GM23338 (cell line): ENCODE data around the gene USP16. TPM values are rescaled to one million over a fixed set of nuclear protein-coding genes. Genes with fewer than 3 reads are reported as not detected.

Experiments used
- ATAC-seq: fragments of 200-7000 bp; cut with Tn5 transposase; 3 replicates; pipeline ENCODE4 v1.9.1; 2020
- DNase-seq: peaks from one replicate; pipeline ENCODE4 v3.0.0-alpha.2; 2015; ENCODE audit warnings: low spot score
- H2AFZ ChIP-seq: fragments of 200-600 bp; sonication (generic); 2 replicates; pipeline ENCODE4 v1.8.0; 2016; ENCODE audit warnings: antibody characterized with exemption, mild to moderate bottlenecking, moderate library complexity
- H3F3A ChIP-seq: fragments of 200-600 bp; sonication (generic); replicated peaks from 2 replicates; pipeline ENCODE4 v1.8.0; 2017; ENCODE audit warnings: antibody characterized with exemption, mixed run types, low read depth
- H3K27ac ChIP-seq: fragments of 200-600 bp; sonication (generic); 2 replicates; pipeline ENCODE4 v1.6.1; 2016; ENCODE audit warnings: low read depth
- H3K27me3 ChIP-seq: fragments of 200-600 bp; sonication (generic); 2 replicates; pipeline ENCODE4 v1.8.0; 2016; ENCODE audit warnings: mild to moderate bottlenecking, mixed run types, moderate library complexity; ENCODE audit not compliant: insufficient read depth
- H3K36me3 ChIP-seq: fragments of 200-600 bp; sonication (generic); 2 replicates; pipeline ENCODE4 v1.8.0; 2016; ENCODE audit warnings: mild to moderate bottlenecking; ENCODE audit not compliant: insufficient read depth
- H3K4me1 ChIP-seq: fragments of 200-600 bp; sonication (generic); 2 replicates; pipeline ENCODE4 v1.8.0; 2016; ENCODE audit warnings: mild to moderate bottlenecking, moderate library complexity; ENCODE audit not compliant: insufficient read depth
- H3K4me2 ChIP-seq: fragments of 200-600 bp; sonication (generic); 2 replicates; pipeline ENCODE4 v1.7.1; 2017; ENCODE audit warnings: mixed run types
- H3K4me3 ChIP-seq: fragments of 200-600 bp; sonication (generic); 2 replicates; pipeline ENCODE4 v1.6.1; 2016; ENCODE audit warnings: mixed run types
- H3K79me2 ChIP-seq: fragments of 200-600 bp; sonication (generic); replicated peaks from 2 replicates; pipeline ENCODE4 v1.8.0; 2017; ENCODE audit warnings: mild to moderate bottlenecking; ENCODE audit not compliant: insufficient read depth
- H3K9me2 ChIP-seq: fragments of 200-600 bp; sonication (generic); 2 replicates; pipeline ENCODE4 v1.8.0; 2017; ENCODE audit not compliant: insufficient read depth
- H4K20me1 ChIP-seq: fragments of 200-600 bp; sonication (generic); replicated peaks from 2 replicates; pipeline ENCODE4 v1.8.0; 2017; ENCODE audit warnings: mild to moderate bottlenecking; ENCODE audit not compliant: insufficient read depth
- H3K27ac Mint-ChIP-seq: 2 replicates; pipeline ENCODE4 v1.8.0; 2020; ENCODE audit warnings: inconsistent platforms, mild to moderate bottlenecking, moderate library complexity, mixed read lengths
- H3K27me3 Mint-ChIP-seq: 3 replicates; pipeline ENCODE4 v1.8.0; 2022; ENCODE audit warnings: low read depth, mild to moderate bottlenecking, moderate library complexity, mixed read lengths, inconsistent platforms; ENCODE audit not compliant: insufficient read depth, poor library complexity
- H3K36me3 Mint-ChIP-seq: 3 replicates; pipeline ENCODE4 v1.8.0; 2021; ENCODE audit warnings: low read depth, mild to moderate bottlenecking, inconsistent platforms, moderate library complexity, mixed read lengths
- H3K4me1 Mint-ChIP-seq: 3 replicates; pipeline ENCODE4 v1.8.0; 2020; ENCODE audit warnings: mild to moderate bottlenecking, inconsistent platforms, mixed read lengths
- H3K4me3 Mint-ChIP-seq: 3 replicates; pipeline ENCODE4 v1.8.0; 2021; ENCODE audit warnings: moderate library complexity, mild to moderate bottlenecking, inconsistent platforms, mixed read lengths
- H3K9me3 Mint-ChIP-seq: 3 replicates; pipeline ENCODE4 v1.8.0; 2020; ENCODE audit warnings: moderate library complexity, mild to moderate bottlenecking, inconsistent platforms, mixed read lengths
- EZH2 ChIP-seq: fragments of 200-600 bp; sonication (generic); IDR thresholded peaks from one replicate; pipeline ENCODE4 v1.8.0; 2017; ENCODE audit warnings: antibody characterized with exemption, mild to moderate bottlenecking, low read depth; ENCODE audit not compliant: unreplicated experiment
- EZH2phosphoT487 ChIP-seq: fragments of 200-600 bp; sonication (generic); IDR thresholded peaks from one replicate; pipeline ENCODE4 v1.8.1; 2018; ENCODE audit warnings: antibody characterized with exemption; ENCODE audit not compliant: unreplicated experiment
- JUNB ChIP-seq: IDR thresholded peaks from one replicate; pipeline ENCODE4 v1.6.1; 2016; ENCODE audit warnings: antibody characterized with exemption; ENCODE audit not compliant: unreplicated experiment
- NANOG ChIP-seq: IDR thresholded peaks from 2 replicates; pipeline ENCODE4 v1.6.1; 2016; ENCODE audit warnings: antibody characterized with exemption, borderline replicate concordance
- STAT1 ChIP-seq: IDR thresholded peaks from one replicate; pipeline ENCODE4 v1.6.1; 2016; ENCODE audit warnings: antibody characterized with exemption; ENCODE audit not compliant: unreplicated experiment
- ZNF114 ChIP-seq: fragments of 250-450 bp; sonication (Bioruptor Pico); IDR thresholded peaks from 2 replicates; pipeline ENCODE4 v1.5.0; 2020; ENCODE audit warnings: mild to moderate bottlenecking, moderate library complexity
- ZNF331 ChIP-seq: fragments of 250-450 bp; sonication (Bioruptor Pico); IDR thresholded peaks from 2 replicates; pipeline ENCODE4 v1.5.0; 2020; ENCODE audit warnings: low read depth, mild to moderate bottlenecking, moderate library complexity
- polyA plus RNA-seq: library from polyadenylated mRNA; unstranded; fragments of >200 nt; fragmentation: Nextera tagmentation; extraction: Ambion mirVana; gene quantifications from 2 replicates; pipeline ENCODE4 v1.2.1, GENCODE V29; 2016
- total RNA-seq: library from RNA; depleted of rRNA; stranded (reverse); fragments of >200 nt; shearing (Covaris generic); gene quantifications from 2 replicates; pipeline ENCODE4 v1.2.3, GENCODE V29; 2014
- TF ChIP-seq, protein P1 (sequence below), 2 experiments: fragments of 200-600 bp in 1 of 2; sonication (generic) in 1 of 2; conservative IDR thresholded peaks; 2 replicates each; pipeline versions ENCODE4 v1.5.1 to v1.6.1; 2016 to 2017; ENCODE audit warnings: antibody characterized with exemption in 2 of 2, low read depth in 2 of 2, mild to moderate bottlenecking in 2 of 2, moderate library complexity in 1 of 2
- TF ChIP-seq, protein P2 (sequence below): IDR thresholded peaks from one replicate; pipeline ENCODE4 v1.6.1; 2018; ENCODE audit warnings: antibody characterized with exemption; ENCODE audit not compliant: unreplicated experiment
- TF ChIP-seq, protein P3 (sequence below): fragments of 250-450 bp; sonication (Bioruptor Pico); IDR thresholded peaks from 2 replicates; pipeline ENCODE4 v1.5.0; 2020; ENCODE audit warnings: mild to moderate bottlenecking, moderate library complexity

The USP16 gene
- total and polyA plus RNA-seq, 2 experiments from 2014 or later: 19.7 to 70.4 TPM

DNA sequence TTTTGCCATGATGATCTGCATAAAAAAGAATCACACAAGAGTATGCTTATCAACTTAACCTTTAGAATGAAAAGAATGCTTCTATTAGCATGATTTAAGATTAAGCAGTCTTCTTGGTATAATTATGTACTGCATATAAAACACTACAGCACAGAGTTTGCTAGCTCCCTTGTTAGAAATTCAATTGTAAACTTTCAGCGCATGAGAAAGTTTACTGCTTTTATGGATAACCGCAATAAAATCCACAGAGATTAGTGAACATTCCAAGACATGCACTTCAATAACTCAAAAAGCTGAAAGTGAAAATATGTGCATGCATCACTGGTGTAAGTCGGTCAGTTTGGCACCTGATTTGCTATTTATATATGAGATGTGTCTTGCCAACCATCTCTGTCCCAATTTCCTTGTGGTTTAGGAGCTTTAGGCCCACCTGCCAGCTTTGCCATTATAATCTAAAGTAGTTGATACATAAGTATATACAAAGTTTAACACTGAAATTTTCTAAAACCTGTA is 32.1 kb downstream of the USP16 start:
- H3K27ac Mint-ChIP-seq: no peak overlapping the region; the same call in 1 of the 2 replicates
- Histone ChIP-seq H3K9me2 (no peaks in the 10 kb centered on the region), H2AFZ (no peak overlapping the region), H3K4me3 (no peak overlapping the region), H4K20me1 (peaks cover 31% of the 10 kb centered on the region), H3F3A (peaks cover 17% of the 10 kb centered on the region; the same call in 1 of the 2 replicates), H3K27me3 (no peaks in the 10 kb centered on the region), H3K4me1 (no peaks in the 10 kb centered on the region), H3K79me2 (no peaks in the 10 kb centered on the region; the same call in 1 of the 2 replicates), H3K27ac (no peak overlapping the region), H3K36me3 (peaks cover 58% of the 10 kb centered on the region), H3K4me2 (no peak overlapping the region)
- no peaks in the 10 kb centered on the region for H3K9me3 Mint-ChIP-seq
- no peak for TF ChIP-seq ZNF331 (CRISPR knock-in tag)
- TF ChIP-seq, protein P1, sequence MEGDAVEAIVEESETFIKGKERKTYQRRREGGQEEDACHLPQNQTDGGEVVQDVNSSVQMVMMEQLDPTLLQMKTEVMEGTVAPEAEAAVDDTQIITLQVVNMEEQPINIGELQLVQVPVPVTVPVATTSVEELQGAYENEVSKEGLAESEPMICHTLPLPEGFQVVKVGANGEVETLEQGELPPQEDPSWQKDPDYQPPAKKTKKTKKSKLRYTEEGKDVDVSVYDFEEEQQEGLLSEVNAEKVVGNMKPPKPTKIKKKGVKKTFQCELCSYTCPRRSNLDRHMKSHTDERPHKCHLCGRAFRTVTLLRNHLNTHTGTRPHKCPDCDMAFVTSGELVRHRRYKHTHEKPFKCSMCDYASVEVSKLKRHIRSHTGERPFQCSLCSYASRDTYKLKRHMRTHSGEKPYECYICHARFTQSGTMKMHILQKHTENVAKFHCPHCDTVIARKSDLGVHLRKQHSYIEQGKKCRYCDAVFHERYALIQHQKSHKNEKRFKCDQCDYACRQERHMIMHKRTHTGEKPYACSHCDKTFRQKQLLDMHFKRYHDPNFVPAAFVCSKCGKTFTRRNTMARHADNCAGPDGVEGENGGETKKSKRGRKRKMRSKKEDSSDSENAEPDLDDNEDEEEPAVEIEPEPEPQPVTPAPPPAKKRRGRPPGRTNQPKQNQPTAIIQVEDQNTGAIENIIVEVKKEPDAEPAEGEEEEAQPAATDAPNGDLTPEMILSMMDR (conservative IDR thresholded peaks at IDR 0.05; ENCODE audit: low read depth in 2 of 2): no peak
- TF ChIP-seq STAT1: no peak
- no peak for TF ChIP-seq ZNF114 (CRISPR knock-in tag)
- TF ChIP-seq, protein P2, sequence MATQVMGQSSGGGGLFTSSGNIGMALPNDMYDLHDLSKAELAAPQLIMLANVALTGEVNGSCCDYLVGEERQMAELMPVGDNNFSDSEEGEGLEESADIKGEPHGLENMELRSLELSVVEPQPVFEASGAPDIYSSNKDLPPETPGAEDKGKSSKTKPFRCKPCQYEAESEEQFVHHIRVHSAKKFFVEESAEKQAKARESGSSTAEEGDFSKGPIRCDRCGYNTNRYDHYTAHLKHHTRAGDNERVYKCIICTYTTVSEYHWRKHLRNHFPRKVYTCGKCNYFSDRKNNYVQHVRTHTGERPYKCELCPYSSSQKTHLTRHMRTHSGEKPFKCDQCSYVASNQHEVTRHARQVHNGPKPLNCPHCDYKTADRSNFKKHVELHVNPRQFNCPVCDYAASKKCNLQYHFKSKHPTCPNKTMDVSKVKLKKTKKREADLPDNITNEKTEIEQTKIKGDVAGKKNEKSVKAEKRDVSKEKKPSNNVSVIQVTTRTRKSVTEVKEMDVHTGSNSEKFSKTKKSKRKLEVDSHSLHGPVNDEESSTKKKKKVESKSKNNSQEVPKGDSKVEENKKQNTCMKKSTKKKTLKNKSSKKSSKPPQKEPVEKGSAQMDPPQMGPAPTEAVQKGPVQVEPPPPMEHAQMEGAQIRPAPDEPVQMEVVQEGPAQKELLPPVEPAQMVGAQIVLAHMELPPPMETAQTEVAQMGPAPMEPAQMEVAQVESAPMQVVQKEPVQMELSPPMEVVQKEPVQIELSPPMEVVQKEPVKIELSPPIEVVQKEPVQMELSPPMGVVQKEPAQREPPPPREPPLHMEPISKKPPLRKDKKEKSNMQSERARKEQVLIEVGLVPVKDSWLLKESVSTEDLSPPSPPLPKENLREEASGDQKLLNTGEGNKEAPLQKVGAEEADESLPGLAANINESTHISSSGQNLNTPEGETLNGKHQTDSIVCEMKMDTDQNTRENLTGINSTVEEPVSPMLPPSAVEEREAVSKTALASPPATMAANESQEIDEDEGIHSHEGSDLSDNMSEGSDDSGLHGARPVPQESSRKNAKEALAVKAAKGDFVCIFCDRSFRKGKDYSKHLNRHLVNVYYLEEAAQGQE: no peak
- TF ChIP-seq EZH2phosphoT487: no peak
- H3K27me3 Mint-ChIP-seq: no peaks in the 10 kb centered on the region
- H3K4me3 Mint-ChIP-seq: no peak overlapping the region
- peaks cover 71% of the 10 kb centered on the region for H3K36me3 Mint-ChIP-seq
- ATAC-seq (no peak), DNase-seq (no peak)
- H3K4me1 Mint-ChIP-seq: no peaks in the 10 kb centered on the region; the same call in 2 of the 3 replicates

DNA sequence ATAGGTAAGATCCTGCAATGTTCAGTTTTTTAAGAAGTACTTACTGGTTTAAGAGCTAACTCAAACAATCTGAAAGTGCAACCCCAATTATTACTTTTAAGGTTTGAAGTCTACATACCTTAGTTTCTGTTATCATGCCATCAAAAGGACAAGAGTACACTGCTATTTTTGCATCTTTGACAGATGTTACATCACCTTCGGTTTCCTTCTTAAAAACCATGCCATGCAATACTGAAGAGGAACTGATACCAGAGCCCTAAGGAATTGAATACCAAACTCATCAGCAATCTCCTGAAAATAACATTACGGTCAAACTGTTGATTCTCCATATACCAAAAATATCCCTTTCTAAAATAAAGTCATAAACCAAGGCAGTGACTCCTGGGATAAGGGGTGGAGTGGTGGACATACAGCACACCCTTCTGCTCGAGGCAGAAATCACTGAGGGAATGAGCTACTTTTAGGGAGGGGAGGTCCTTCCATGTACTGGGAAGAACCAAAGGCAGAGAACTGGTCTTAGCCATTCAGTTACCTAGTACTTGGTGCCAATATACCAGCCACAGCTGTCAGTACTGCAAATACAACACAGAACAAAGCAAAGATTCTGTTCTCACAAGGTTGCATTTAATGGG is 40.5 kb downstream of the USP16 start:
- H3K36me3 Mint-ChIP-seq: peaks cover 92% of the 10 kb centered on the region
- H3K4me1 ChIP-seq: no peaks in the 10 kb centered on the region
- no peak overlapping the region for H3K4me3 ChIP-seq
- no peak overlapping the region for H3K27ac ChIP-seq
- H3K27me3 ChIP-seq: no peaks in the 10 kb centered on the region
- no peaks in the 10 kb centered on the region for H3K4me1 Mint-ChIP-seq
- H3K4me3 Mint-ChIP-seq: no peak overlapping the region
- H3F3A ChIP-seq: peaks cover 2% of the 10 kb centered on the region; the same call in 1 of the 2 replicates
- H3K9me2 ChIP-seq: no peaks in the 10 kb centered on the region
- ATAC-seq (no peak), DNase-seq (no peak)
- no peak overlapping the region for H3K4me2 ChIP-seq
- H4K20me1 ChIP-seq: peaks cover 19% of the 10 kb centered on the region
- peaks cover 2% of the 10 kb centered on the region for H3K27me3 Mint-ChIP-seq
- no peaks in the 10 kb centered on the region for H3K9me3 Mint-ChIP-seq
- peaks cover 31% of the 10 kb centered on the region for H3K79me2 ChIP-seq
- H2AFZ ChIP-seq: no peak overlapping the region
- no peak overlapping the region for H3K27ac Mint-ChIP-seq
- peaks cover 91% of the 10 kb centered on the region for H3K36me3 ChIP-seq
- TF ChIP-seq, protein P3, sequence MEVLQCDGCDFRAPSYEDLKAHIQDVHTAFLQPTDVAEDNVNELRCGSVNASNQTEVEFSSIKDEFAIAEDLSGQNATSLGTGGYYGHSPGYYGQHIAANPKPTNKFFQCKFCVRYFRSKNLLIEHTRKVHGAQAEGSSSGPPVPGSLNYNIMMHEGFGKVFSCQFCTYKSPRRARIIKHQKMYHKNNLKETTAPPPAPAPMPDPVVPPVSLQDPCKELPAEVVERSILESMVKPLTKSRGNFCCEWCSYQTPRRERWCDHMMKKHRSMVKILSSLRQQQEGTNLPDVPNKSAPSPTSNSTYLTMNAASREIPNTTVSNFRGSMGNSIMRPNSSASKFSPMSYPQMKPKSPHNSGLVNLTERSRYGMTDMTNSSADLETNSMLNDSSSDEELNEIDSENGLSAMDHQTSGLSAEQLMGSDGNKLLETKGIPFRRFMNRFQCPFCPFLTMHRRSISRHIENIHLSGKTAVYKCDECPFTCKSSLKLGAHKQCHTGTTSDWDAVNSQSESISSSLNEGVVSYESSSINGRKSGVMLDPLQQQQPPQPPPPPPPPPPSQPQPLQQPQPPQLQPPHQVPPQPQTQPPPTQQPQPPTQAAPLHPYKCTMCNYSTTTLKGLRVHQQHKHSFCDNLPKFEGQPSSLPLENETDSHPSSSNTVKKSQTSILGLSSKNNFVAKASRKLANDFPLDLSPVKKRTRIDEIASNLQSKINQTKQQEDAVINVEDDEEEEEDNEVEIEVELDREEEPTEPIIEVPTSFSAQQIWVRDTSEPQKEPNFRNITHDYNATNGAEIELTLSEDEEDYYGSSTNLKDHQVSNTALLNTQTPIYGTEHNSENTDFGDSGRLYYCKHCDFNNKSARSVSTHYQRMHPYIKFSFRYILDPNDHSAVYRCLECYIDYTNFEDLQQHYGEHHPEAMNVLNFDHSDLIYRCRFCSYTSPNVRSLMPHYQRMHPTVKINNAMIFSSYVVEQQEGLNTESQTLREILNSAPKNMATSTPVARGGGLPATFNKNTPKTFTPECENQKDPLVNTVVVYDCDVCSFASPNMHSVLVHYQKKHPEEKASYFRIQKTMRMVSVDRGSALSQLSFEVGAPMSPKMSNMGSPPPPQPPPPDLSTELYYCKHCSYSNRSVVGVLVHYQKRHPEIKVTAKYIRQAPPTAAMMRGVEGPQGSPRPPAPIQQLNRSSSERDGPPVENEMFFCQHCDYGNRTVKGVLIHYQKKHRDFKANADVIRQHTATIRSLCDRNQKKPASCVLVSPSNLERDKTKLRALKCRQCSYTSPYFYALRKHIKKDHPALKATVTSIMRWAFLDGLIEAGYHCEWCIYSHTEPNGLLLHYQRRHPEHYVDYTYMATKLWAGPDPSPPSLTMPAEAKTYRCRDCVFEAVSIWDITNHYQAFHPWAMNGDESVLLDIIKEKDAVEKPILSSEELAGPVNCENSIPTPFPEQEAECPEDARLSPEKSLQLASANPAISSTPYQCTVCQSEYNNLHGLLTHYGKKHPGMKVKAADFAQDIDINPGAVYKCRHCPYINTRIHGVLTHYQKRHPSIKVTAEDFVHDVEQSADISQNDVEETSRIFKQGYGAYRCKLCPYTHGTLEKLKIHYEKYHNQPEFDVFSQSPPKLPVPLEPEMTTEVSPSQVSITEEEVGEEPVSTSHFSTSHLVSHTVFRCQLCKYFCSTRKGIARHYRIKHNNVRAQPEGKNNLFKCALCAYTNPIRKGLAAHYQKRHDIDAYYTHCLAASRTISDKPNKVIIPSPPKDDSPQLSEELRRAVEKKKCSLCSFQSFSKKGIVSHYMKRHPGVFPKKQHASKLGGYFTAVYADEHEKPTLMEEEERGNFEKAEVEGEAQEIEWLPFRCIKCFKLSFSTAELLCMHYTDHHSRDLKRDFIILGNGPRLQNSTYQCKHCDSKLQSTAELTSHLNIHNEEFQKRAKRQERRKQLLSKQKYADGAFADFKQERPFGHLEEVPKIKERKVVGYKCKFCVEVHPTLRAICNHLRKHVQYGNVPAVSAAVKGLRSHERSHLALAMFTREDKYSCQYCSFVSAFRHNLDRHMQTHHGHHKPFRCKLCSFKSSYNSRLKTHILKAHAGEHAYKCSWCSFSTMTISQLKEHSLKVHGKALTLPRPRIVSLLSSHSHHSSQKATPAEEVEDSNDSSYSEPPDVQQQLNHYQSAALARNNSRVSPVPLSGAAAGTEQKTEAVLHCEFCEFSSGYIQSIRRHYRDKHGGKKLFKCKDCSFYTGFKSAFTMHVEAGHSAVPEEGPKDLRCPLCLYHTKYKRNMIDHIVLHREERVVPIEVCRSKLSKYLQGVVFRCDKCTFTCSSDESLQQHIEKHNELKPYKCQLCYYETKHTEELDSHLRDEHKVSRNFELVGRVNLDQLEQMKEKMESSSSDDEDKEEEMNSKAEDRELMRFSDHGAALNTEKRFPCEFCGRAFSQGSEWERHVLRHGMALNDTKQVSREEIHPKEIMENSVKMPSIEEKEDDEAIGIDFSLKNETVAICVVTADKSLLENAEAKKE (CRISPR knock-in tag): no peak
- no peak for TF ChIP-seq JUNB
- TF ChIP-seq STAT1: no peak
- TF ChIP-seq EZH2: no peak
- no peak for TF ChIP-seq NANOG
